HS-5 (cell line): Measurements from ENCODE around the gene DUSP8.

Source experiments
- DNase-seq: peaks from one replicate; pipeline ENCODE4 v3.0.0-alpha.2; 2012; ENCODE audit warnings: low read depth

DUSP8 gene

DNA sequence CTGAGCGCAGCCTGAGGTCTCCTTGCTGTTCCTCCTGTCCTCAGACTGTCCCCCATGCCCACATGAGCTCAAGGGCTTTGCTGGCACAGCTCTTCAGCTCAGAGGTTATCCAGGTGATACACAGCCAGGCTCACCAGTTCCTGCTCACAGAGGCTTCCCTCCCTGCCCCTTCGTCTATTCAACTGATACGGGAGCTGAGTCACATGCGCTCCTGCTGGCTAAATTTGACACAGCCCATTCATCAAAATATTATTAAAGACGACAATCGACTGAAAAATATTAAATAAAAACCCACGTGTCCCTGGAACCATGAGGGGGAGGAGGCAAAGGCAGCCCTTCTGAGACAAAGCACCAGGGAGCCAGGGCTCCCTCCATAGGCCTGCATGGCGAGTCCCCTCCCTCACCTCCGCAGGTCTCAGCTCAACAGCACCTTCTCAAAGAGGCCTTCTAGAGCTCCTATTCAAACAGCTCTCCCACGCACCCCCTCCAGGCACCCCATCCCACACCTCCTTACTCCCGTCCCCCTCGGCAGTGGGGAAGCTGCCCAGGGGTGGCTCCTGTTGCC lies 40.5 kb downstream of the DUSP8 start:
- no peak for DNase-seq

DNA sequence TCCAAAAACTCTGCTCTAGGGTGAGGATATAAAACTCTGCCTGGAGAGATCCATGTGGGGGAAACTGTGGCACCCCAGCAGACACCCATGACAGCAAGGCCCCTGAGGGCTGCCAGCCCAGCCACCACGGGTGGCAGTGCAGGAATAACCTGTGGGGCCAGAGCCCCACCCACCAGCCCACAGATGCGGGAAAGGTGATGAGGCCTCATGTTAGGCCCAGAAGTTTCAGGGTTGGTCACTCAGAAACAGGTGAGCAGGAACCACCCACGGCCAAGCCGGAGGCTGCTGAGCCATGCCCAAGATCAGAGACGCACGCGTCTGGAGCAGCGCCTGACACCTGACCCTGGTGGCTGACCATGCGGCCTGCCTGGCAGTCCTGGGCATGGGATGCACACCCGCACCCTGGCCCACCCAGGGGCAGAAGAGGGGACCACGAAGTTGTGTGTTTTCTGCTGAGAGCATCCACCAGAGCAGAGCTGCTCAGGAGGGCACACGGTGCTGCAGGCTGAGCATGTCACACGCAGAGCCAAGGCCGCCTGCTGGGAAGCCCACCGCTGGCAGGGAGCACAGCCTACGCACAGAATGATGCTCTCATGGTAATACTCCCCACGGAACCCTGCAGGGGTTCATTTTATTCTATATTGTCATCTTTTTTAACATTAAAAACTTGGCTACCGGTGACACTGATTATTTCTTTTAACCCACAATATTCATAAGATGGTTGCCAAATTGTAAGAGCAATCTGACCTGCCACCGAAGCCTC lies 41.2 kb downstream of the DUSP8 start:
- no peak for DNase-seq

DNA sequence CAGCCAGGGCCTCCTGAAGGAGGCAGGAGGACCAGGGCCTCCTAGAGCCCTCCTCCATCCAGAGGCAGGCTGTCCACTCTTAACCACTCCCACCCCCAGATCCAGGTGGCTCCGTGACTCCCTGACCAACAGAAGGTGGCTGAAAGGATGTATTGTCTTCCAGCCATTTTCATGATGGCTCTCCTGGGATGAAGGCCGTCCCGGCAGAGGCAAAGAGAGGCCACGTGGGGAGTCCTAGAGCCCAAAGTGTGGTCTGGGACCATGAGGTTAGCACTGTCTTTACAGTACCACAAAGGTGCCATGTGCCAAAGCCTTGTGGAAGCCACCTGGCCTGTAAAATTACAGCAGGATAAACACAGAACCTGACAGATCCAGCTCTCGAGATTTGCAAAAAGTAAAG lies 42.3 kb downstream of the DUSP8 start:
- DNase-seq = no peak

DNA sequence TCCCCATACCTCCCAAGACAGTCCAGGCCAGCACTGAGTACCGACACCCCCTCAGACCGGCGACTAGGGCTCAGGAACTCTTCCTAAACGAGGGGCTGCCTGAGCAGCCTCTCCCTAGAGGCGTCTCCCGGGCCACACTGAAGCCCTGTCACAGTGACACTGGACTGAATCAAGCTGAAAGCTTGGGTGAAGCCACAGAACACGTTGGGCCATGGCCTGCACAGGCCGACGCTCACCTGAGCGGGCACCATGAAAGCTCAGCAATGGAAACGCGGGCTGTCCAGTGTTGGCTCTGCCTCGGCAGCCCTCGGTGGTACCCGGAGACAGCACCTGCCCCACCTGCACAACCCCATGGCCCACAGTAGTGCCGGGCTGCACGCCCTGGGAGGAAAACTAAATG lies 42.8 kb downstream of the DUSP8 start:
- no peak for DNase-seq

DNA sequence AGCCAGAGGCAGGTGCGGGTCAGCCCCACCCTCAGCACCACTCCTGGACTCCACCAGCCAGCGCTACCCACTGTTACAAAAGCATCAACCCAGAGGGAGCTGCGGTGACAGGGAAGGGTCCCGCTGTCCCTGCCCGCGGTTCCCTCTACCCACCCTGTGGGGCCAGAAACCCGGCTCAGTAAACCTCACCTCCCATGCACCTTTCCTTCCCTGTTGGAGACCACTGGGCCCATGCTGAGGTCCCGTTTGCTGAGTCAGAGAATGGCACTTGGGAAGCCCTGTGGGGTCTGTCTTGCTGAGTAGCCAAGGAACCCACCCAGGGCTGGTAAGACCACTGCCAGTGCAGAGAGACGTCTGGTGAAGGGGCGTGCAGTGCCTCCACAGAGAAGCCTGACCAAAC lies 43.4 kb downstream of the DUSP8 start:
- DNase-seq = no peak

DNA sequence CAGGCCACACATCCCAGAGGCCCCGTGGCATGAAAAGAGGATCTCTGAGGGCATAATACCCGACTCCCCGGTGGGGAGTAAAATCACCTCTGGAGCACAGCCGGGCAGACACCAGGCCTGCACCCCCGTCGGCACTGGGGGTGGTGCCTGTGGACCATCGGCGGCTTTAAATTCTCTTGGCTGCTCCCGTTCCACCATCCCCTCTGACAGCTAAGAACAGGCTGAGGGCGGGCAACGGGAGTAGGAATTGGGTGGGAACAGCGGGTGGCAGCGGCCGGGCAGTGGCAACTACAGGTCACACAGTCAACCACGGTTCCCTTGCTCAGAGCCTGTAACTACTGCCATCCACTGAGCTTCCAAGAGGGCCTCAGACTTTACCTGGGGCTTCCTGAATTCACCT lies 45.3 kb downstream of the DUSP8 start:
- DNase-seq = no peak

DNA sequence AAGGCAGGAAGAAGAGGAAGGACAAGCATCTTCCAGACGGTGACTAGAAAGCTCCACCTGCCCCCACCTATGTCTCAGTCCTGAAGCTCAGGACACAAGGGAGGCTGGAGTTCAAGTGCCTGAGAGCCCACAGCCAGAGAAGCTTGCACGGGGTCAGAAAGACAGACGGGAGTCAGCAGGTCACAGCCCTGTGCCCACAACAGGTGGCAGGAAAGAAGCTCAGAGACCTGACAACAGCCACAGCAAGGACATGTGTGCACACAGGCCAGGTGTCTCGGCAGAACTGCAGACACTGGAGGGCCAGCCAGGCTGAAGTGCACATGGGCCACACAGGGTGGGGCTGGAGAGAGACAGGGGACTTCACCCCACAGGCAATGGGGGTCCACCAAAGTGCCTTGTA lies 48.3 kb downstream of the DUSP8 start:
- no peak for DNase-seq

DNA sequence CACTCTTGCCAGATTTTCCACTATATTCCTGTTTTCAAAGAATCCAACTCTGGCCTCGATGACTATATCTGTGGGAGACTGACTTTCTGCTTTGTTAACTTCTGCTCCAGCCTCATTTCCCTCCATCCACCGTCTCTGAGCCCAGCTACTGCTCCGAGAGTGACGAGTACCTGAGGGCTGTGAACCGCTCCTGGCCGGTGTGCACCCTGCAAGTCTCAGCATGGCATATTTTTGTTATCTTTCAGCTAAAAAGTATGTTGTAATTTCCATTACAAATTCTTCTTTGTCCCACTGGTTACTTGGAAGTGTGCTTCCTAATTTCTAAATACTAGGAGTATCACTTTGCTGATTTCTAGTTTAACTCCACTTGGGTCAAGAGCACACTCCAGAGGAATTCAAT lies 49.0 kb downstream of the DUSP8 start:
- no peak for DNase-seq

DNA sequence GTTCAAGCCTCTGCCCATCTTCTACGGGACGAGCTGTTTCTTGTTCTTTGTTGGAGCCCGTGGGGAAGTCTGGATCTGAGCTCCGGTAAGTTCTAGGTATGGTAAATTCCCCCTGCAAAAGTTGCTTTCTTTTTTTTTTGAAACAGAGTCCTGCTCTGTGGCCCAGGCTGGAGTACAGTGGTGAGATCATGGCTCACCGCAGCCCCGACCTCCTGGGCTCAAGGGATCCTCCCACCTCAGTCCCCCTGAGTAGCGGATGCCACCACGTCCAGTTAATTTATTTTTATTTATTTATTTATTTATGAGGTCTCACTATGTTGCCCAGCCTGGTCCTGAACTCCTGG lies 50.0 kb downstream of the DUSP8 start:
- no peak for DNase-seq

DNA sequence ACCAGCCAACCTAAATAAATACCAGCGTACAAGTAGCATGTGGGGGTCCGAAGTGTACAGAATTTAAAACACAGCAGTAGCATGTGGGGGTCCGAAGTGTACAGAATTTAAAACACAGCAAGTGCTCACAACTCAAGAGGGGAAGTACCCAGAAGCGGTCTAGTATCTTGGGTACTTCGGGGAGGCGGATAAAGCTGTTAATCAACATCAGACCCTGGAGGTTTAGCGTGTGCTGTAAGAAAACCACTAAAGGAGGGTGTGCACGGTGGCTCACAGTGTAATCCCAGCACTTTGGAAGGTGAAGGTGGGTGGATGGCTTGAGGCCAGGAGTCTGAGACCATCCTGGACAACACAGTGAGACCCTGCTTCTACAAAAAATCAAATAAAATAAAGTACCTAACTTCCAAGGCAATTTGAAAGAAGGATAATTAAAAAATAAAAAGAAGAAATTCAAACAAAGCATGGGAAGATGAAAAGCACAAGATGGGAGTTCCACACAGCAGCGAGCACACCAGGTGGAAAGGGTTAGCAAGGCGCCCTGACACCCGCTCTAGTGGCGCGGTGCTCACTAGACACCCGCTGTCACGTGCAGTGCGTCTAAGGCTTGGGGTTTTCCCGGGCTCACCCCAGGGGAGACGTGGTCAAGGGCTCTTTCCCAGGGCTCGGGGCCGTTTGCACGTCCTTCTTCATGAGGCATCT lies 50.5 kb downstream of the DUSP8 start:
- DNase-seq = no peak

DNA sequence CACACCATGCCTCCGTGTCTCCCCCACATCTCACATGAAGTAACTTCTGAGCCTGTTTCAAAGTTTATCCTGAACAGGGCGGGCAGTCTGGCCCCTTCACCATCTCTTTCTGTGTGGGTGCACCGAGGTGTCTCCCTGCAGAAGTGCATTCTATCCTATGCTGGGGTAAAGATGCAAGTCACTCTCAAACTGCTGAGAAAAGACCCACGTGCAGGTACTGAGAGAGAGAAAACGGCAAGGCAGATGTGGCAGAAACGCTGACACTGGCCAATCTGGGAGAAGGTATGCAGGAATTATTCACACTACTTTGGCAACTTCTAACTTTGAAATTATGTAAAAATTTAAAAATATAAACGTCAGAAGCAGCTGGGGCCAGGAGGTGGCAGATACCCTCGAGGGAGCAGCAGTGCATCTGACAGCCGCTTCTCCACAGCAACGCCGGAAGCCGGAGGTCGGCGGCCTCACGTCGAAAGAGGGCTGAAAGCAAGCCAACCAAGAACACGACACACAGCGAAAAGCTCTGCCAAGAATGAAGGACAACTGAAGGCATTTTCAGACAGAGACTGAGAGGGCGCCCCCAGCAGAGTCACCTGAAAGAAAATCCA lies 51.3 kb downstream of the DUSP8 start:
- DNase-seq = no peak

DNA sequence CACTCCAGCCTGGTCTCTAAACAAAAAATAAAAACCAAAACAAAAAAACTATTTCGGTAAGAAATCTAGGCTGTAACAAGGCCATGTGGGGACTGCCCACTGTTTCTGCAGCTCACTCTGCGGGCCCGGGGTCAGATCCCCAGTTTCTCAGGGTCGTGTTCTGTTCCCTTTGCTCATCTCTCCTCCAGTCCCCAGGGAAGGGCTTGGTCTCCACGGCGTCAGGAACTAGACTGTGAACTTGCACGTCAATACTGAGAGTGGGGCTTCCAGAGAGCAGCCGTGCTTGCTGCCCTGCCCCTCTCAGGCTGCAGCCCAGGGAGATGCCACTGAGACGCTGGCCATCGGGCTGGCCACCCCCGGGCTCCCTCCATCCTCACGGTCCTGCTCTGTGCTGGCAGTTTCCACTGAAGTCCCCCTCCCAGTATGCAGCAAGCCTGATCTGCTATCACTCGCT lies 51.8 kb downstream of the DUSP8 start:
- DNase-seq = no peak

DNA sequence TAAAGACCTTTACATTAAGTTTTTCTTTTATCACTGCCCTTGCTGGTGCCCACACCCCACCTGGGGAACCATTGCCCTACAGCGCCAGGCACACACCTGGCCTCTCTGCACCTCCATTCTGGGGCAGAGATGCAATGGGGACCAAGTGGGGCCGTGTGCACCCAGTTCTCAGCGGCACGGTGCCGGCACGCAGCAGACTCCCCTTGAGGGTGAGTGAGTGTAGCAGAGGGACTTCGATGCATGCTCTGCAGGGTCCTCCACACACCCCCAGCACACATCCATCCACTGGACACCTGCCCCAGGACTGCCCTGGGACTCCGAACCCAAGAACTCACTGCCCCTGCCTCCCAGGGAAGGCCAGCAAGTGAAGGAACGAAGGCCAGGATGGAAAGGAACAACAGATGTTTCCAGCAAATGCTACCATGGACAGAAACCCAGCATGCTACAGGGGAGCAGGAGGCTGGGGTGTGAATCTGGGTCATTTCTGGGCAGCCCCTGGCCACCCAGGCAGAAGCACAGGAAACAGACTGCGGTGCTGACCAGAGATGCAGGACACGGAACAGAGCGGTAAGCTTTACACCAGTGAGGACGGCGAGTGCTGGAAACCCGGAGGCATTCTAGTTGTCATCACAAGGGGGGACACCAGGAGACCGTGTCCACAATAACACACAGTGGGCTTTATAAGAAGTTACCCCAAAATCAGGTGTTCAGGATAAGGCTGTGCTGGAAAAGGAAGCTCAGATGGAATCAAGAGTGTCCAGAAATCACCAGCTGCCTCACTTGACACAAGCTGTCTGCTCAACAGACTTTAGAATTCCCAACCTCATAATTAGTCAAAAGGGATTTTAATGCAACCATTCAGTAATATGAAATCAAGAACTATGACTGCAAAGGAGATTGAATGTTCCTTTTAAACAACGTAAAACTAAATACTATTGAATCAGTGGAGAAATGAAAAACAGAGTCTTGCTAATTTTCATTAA lies 52.8 kb downstream of the DUSP8 start:
- no peak for DNase-seq

DNA sequence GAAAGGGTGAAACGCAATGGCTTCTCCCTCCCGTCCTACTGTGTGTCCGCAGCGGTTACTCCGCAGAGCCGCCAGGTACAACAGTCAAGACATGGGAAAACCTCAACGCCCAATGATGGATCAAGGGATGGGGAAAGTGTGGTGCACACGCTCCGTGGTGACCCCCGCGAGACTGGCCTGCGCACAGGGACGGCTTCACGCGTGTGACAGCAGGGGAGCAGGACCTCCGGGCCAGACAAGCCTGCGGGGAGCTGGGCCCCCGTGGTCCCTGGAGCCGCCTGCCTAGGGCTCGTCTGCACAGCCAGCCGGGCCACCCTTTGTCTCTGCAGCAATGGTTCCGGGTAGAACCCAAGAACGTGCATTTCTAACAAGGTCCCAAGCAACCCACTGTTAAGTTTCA lies 53.8 kb downstream of the DUSP8 start:
- DNase-seq = no peak

DNA sequence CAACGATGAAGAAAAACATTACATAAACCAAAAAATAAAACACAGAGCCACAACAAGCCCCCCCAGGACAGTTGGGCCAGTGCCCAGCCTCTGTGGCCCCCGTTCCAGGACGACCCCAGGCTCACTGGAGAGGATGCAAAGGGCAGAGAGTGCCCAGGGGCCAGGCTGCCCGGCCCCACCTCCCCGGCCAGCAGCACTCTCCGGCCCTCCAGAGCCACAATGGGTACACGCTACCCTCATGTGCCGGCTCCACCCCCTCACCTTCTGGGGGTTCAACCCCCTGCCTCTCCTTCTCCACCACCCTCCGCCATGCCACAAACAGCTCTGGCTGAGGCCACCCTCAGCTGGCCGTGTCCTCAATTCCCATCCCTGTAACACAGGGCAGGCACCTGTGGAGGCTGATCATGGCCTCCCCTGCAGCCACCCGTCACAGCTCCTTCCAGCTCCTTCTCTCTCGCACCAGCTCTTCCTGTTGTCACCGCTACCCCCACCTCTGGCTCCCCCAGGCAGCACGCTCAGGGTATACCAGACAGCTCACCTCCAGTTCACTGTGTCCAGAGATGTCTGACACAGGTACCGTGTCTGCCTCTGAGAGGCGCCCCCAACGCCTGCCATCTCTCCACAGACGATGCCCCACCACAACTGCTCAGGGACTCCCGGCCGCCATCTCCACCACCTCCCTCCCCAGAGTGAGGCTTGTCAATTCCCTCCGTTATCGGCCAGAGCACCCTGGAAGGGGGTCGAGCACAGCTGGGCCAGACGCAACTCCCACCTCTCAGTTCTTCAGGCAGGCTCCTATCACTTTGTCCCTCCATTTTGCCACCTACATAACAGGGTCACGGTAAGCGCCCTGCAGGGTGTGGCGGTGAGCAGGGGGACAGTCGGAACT lies 54.7 kb downstream of the DUSP8 start:
- no peak for DNase-seq

DNA sequence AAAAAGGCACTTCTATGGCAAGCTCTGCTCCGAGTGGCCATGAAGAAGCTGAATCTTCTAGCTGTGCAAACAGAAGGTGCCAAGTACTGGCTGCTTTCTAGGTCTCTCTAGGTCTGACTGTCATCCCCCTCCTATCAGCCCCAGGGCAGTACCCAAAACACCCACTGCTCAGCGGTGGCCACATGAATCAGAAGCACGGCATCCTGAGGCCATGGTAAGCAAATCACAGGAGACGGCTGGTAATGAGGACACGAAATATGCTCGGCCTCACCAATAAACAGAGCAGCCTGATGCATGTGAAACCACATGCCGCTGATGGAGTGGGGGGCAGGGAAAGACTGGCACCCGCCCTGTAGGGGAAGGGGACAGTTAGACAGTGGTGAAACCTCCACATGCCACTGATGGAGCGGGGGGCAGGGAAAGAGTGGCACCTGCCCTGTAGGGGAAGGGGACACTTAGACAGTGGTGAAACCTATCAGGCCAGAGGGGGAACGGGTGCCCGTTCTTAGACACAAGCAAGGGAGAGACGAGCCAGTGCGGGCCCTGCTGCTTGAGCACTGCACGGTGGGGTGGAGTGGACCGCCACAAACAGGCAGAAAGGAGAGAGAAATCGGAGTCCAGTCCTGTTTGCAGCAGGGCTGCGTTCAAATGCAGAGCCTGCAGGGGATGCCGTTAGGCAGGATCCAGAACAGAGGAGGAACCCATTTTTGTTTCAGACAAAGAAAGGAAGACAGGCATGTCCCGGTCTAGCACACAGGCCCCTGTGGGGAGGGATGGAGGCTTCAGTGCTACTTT lies 55.6 kb downstream of the DUSP8 start:
- DNase-seq = no peak

DNA sequence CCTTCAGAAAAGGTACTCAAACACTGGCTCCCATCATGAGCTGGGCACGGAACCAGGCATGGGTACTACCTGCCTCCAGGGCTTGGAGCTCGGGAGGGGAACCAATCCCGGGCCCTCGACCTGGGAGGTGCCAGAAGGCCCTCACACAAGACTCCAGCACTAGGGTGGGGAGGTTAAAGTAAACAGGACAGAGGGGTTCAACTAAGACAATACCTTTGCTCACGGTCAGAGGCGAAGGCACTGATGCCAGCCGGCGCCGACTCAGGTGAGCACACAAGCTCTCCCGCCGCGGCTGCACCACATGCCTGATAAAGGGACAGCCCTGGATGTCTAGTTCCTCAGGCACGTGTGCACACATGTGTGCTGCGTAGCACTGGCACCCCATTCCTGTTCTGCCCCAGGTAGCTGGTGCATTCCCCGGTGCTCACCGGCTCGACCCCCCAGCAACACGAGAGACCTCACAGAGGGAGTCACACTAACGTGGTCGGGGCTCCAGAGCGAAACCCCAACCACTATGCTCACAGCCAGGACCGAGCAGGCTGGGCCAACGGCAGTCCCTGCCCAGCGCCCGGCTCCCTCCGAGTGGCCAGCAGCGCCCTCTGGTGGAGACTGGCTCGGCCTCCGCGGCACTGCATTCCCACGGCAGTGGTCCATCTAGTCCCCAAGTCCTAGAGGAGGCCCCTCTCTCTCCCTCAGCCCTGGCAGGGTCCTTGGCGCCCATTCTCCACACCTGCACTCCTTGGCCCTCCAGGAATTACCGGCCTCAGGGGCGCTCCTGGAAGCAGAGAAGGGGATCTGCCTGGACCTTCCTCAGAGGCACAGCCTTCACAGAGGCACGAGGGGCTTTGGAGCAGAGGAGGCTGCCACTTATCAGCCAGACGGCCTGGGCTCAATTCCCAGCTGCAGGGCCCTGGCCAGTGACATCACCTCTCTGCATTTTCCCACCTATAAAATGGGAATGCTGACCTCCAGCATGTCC lies 56.7 kb downstream of the DUSP8 start:
- no peak for DNase-seq

DNA sequence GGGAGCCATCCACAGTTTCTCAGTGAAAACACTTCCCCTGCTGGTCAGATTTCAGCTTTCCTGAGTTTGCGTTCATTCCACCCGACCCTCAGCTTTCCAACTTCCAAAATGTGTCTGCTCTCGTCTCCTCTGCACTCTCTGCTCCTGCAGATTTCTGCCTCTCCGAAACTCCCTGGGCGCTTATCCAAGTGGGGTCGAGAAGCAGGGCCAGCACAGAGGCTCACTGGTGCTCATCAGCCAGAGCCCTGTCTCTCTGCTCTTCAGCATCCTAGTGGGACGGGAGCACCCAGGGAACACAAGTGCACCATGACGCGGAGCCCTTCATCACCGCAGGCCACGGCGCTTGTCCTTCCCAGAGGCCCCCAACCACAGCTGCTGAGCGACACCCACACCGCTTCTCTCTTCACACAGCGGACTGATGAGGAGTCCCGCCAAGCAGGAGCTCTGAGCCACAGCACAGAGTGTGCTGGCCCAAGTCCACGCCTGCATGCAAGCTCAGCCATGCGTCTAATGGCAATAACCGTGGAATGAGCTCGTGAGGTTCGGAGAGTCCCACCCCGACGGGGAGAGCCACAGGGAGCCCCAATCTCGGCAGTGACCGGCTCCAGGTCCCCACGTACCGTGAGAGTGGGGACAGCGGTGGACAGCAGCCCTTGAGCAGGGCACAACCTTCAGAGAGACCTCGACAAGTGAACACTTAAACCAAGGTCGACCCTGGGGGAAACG lies 57.6 kb downstream of the DUSP8 start:
- no peak for DNase-seq
